ENCODE measurements around the gene DSTN.

DSTN gene

DNA sequence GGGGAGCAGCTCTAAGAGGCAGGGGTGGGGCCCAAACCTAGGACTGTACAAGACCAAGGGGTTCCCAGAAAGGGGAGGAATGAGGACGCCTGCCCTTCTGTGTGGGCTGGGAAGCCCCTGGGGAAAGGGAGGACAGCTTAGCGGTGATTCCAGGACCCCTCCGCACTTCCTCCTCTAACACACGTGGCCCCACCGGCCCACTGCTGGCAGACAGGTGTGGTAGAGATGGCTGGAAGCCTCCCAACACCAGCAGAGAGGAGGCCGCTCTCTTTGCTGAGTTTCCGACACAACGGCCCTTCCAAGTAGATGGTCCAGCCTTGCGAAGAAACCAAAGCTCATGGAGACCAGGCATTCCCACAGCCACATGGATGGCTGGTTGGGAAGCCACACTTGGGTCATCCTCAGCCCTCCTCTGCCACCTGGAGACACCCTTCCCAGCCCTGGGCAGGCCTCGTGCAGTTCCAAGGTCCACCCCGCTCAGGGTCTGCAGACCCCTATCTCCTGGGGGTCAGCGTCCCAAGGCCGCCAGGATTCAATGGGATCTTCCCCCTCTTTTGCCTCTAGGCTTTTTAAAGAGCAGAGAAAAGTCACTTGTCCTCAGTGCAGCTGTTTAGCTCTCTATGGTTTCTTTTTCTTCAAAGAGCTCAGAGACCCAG is 68.2 kb downstream of the DSTN start:
- DNase-seq (ENCODE audit: low read depth) = no peak

- no peak for DNase-seq (ENCODE audit: low read depth)
Measured at GRCh38 chr20:17638835-17639407, 69.0 kb downstream of the DSTN start.

DNA sequence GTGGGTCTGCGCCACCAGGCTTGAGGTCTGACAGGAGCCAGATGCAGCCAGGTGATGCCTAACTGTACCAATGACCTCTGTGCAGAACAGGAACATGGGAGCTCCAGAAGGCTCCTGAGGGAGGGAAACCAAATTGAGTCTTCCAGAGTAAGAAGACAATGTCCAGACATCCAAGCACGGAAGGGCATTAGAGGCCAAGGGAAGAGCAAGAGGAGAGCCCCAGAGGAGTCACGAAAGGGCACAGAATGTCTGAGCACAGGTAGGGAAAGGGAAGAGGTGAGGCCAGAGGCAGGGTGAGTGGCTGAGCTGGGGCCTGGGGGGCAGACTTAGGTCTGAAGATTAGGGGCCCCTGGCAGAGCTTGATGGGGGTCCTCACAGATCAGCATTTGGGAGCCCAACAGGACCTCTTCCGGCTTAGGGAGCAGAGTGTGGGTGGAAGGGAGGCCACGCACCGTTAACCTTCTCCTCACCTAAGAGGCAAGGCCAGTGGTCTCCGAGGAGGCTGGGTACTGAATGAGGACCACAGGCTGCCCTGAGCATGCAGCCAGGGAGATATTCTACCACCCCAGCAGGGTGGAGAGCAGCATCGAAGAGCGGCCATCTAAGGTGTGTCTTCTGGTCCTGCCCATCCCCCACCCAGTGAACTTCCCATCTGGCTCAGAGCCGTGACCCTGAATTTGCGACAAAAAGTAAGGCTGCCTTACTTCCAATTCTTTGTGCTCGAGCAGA is 70.4 kb downstream of the DSTN start:
- DNase-seq (ENCODE audit: low read depth) = no peak

DNA sequence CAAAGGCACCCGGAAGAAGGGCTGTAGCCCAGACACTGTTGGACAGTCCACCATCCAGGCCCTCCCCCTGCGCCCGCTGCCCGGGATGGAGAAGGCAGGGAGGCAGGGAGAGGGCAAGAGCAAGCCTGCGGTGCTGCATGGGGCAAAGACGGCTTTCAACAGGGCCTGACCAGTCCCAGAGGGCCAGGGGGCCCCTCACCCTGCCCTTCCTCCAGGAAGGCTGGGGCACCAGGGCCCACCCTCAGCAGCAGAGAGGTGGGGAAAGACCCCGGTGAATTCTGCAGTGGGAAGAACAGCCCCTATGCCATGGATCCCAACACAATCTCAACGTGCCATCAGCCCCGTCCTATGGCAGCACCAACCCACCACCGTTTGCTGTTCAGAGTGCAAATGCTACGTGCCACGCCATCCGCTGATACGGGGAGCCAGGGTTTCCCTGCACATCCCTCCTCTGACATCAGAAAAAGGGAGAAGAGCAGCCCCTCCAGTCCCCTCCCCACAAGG is 71.1 kb downstream of the DSTN start:
- no peak for DNase-seq (ENCODE audit: low read depth)

- DNase-seq (ENCODE audit: low read depth) = no peak
Measured at GRCh38 chr20:17641520-17641964, 71.7 kb downstream of the DSTN start.

DNA sequence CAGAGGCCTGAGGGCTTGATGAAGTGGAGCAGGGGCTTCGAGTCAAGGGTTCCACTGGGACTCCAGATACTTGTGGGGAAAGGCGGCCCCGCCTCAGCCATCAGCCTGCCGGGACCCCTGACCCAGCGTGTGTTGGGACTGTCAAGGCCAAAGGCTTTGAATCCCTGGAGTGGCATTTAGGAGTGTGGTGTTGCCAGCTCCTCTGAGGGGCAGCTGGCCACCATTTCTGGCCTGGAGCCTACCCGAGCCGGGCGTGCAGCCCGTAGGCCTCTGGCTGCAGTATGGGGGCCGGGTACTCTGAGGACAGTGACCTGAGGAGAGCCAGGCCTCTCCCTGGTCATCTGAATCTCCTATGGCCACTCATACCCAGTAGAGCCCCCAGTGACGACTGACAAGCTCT is 72.1 kb downstream of the DSTN start:
- DNase-seq (ENCODE audit: low read depth) = no peak

DNA sequence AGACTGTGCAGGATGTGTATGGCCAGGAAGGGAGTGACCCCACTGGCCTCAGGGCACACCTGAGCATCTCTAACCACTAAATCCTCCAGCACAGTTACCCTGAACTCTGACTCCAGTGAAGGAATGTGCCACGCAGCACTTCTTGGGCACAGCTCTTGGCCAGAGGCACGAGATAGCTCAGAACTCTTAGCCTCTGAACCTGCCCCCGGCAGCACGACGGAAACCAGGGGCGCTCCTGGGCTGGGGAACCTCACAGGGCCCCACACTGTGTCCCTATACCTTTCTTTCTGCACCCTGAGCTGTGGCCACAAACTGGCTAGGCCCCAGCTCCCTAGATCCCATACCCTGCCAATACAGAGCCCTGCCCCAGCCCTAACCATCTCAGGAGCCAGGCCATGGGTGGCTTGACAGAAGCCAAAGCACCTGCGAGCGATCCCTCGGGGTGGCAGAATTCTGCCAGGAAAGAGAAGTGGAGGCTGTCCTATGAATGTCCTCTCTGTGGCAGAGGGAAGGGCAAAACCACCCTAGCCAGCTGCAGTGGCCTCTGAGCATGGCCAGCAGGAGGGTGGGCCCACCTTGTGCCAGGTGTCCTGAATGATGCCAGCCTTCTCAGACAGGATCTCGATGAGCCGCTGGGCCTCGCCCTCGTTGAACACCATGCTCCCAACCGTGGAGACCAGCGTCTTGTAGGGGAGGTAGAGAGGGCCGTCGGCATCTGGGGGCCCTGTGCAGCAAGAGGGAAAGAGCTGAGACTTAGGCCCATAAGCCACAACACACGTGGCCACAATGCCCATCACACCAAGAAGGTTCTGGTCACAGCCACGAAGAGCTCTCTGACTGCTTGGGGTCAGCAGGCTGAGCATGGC is 72.8 kb downstream of the DSTN start:
- DNase-seq (ENCODE audit: low read depth) = no peak

DNA sequence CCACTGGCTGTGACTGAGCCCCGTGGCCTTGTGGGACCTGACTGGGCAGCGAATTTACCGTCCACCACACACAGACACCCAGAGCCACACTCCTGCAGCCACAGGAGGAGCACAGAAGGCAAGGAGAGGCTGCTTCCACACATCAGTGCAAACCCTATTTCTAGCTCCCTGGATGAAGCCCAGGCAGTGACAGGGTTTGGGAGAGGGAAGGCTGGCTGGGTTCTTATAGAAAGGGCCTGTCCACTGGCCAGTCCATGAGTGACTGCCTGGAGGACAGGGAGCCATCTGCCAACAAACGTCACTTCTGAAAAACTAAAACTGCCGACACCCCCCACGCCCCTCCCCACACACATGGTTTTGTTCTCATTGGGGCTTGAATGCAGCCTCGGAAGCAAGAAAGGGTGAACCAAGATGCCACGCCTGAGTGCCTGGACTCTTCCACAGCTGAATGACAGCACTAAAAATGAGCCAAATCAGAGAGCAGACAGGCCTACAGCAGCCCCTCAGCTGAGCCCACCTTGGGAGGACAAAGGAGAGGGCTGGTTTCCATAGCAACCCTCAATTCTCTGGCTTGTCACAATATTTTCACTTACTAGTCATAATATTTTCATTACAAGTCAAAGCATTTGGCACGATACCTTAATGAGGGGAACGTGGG is 73.8 kb downstream of the DSTN start:
- DNase-seq (ENCODE audit: low read depth) = no peak

DNA sequence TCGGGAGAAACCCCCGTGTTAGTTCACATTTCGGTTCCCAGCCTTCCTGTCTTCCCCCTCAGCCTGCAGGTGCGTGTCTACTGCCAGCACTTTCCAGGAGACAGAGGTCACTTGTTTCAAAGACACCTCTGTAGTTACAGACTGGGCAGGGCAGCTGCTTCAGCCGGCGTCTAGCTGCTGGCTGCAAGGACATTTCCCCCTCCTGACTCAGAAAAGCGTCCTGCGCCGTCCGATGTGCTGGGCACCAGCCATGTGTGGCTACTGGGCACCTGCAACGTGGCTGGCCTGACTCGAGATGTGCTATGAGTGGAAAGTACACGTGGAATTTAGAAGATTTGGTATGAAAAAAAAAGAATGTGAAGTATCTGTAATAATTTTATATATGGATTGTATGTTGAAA is 74.6 kb downstream of the DSTN start:
- DNase-seq (ENCODE audit: low read depth) = no peak

- no peak for DNase-seq (ENCODE audit: low read depth)
Measured at GRCh38 chr20:17645010-17645409, 75.1 kb downstream of the DSTN start.

GRCh38 chr20:17645546-17646208 is 75.8 kb downstream of the DSTN start:
- DNase-seq (ENCODE audit: low read depth) = no peak

DNA sequence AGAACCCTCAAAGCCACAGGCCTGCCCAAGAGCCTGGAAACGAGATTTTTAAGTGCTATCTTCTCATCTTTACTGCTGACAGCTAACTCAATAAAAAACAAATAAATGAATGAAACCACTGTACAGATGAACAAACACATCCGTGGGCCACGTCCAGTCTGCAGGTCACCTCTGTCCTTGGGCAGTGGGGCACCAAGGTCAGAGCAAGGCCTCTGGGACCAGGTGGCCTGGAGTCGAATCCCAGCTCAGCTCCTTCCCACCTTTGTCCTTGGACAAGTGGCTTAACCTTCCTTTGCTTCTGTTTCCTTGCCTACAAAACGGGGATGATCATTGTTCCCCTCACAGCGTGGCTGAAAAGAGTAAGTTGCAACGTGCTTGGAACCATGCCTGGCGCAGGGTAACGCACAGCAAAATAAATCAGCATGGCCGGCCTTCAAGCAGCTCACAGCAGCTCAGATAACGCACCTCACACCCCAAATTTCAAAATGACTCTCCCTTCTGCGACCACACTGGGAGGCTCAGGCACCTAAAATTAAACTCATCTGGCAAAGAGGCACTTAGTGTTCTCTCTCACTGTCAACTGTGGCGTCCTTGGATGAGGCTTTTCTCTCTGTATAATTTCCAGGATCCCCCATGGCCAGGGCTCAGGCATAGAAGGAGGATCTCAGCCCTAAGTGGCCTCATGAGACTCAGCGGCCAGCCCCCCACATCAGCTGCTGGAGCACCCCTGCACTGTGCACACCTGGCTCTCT is 76.5 kb downstream of the DSTN start:
- DNase-seq (ENCODE audit: low read depth) = no peak

- DNase-seq (ENCODE audit: low read depth) = no peak
Measured at GRCh38 chr20:17646961-17647301, 77.1 kb downstream of the DSTN start.

DNA sequence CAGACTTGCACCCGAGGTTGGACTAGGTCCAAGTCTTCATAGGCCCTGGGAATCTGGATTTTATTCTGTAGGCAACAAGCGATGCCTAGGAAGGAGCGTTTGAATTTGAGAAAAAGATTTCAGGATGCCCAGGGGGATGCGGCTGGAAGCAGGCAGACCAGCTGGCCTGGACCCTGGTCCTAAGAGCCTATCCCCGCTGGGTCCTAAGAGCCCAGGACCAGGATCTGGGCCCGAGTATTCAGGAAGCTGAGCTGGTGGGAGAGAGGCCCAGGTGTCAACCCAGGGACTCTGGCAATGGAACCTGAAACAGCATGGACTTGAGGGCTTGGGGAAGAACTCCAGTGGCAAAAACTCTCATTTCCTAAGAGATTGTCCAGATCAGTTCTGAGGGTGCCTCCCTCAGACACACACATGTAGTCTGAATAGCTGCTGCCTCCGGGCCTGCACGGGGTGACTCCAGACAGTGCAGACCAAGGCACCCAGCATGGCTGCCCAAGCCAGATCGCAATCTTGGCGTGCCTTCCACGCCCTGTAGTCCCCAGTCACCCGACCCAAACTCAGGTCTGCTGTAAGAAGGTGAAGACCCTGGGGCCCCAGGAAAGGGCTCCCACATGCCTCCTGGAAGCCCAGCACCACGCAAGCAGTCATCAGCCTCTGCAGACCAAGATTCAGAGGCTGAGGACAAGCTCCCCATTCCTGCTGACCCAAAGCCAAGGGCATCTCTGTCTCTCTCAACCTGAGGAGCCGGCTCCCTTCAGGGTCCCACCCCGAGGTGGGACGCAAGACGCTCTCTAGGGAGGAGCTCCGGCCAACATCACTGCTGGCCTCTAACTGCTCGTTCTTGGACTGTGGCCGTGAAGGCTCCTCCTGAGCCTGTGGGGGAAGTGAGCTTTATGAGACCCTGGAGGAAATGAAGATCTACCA is 77.8 kb downstream of the DSTN start:
- no peak for DNase-seq (ENCODE audit: low read depth)

GRCh38 chr20:17648315-17648646 is 78.4 kb downstream of the DSTN start:
- no peak for DNase-seq (ENCODE audit: low read depth)

DNA sequence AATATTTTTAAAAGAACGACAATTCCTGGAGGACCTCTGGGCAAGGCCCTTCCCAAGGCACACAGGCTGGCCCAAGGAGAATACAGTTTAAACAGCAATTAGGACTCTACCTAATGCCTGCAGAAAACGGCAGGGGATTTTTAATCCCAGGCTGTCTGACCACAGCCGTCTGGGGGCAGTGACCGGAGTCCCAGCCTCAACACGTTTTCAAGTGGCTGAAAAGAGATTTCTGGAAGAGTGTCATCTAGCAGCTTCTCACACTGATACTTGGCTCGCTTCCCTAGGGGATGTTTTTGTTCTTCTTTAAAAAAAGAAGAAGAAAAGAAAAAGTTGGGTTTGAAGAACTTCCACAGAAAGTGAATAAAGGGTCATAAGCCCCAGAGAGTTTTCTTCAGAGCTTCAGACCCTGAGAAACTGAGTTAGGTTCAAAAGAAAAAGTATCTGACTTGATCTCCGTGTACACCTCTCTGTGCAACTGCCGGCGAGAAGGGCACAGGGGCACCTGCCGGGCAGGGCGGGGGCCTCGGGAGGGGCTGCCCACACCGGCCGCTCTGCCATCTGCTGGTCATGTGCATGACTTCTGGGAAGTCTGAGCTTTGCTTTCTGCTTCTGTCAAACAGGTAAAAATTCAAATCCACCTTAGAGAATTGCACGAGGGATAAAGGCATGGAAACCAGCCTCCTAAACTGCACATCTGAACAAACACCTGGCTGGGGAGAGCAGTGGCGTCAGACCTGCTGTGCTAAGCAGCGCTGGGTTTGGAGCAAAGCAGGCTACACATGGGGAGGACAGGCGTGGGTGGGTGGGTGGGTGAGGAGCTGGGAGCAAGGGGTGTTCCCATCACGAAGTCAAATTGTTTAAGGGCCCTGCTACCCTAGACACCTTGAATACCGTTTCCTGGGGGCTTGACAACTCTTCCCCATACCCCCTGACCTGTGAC is 79.2 kb downstream of the DSTN start:
- DNase-seq (ENCODE audit: low read depth) = no peak

DNA sequence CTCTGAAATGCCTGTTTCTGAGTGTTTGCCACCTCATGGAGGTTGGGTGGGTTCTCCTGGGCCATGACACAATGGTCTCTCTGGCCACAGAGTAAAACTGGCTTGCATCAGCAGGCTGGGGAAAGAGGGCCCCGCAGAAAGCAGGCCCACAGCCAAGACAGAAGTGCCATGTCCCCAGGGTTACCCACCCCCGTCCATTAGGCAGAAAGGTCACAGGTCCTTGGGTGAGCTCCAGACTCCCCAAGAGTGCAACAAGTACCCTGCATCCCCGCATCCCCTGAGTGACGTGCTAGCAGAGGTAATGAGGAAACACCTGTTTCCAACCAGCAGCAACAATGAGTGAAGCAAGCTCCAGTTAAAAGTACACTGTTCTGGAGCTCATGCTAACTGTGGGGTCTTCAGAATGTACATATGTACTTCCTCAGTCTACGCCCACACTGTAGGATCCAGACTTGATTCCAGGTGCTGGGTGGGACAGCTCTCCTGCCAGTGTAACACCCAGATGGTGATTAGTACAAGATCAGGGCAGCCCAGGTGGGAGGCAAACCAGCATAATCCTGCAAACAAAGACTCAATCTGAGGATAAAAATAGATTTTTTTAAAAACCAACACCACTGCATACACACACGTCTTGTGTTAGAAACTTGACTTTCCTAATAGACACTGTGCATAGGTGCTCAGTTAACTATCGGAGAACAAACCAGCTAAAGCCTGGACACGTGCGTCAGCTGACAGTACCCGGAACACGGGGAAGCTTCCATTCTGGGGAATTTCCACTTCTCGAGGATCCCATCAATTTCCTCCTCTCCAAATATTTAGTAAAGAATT is 80.6 kb downstream of the DSTN start:
- DNase-seq (ENCODE audit: low read depth) = no peak

All from T-helper 22 cell (primary cell).